CD4-positive, alpha-beta memory T cell (primary cell): ENCODE measurements around the gene PLD5. TPM values are rescaled to one million over a fixed set of nuclear protein-coding genes. Genes with fewer than 3 reads are reported as not detected.
"Not testable (repeated sequence)": the region's sequence is repeated elsewhere in the genome, so short reads cannot be mapped to it uniquely, and the experiment has no call there.

Source experiments
- CTCF ChIA-PET: fragments of 350-600 bp; sonication (Branson Sonifier 250); formaldehyde crosslinking; loops from one replicate; lab custom pipeline; 2021; ENCODE audit warnings: inconsistent platforms; ENCODE audit not compliant: partially characterized antibody; lab: Charles Lee
- POLR2A ChIA-PET: fragments of 350-600 bp; sonication (Branson Sonifier 250); formaldehyde crosslinking; loops from one replicate; lab custom pipeline; 2021; ENCODE audit not compliant: partially characterized antibody; lab: Charles Lee
- DNase-seq, 5 donors: peaks; one replicate each; pipeline versions ENCODE4 v3.0.0 to v3.0.0-alpha.2; 2020 to 2022; ENCODE audit warnings: mixed read lengths in 1 of 5
- H3K27ac ChIP-seq: one replicate; pipeline ENCODE4 v1.7.0; 2013; ENCODE audit warnings: low read depth, low read length
- H3K27me3 ChIP-seq: 2 replicates; pipeline ENCODE4 v1.7.0; 2013; ENCODE audit warnings: mild to moderate bottlenecking, low read length, moderate library complexity; ENCODE audit not compliant: insufficient read depth
- H3K36me3 ChIP-seq: 2 replicates; pipeline ENCODE4 v1.7.0; 2013; ENCODE audit warnings: mild to moderate bottlenecking, low read length, moderate library complexity; ENCODE audit not compliant: insufficient read depth
- H3K4me1 ChIP-seq: 2 replicates; pipeline ENCODE4 v1.7.0; 2013; ENCODE audit warnings: mild to moderate bottlenecking, low read length, moderate library complexity; ENCODE audit not compliant: insufficient read depth
- H3K4me3 ChIP-seq, 2 donors: one replicate each; pipeline ENCODE4 v1.7.0; 2013; ENCODE audit warnings: low read length in 2 of 2, mild to moderate bottlenecking in 1 of 2
- H3K9me3 ChIP-seq, 2 donors: one replicate each; pipeline ENCODE4 v1.7.0; 2013; ENCODE audit warnings: low read length in 2 of 2, control low read depth in 1 of 2; ENCODE audit not compliant: control insufficient read depth in 1 of 2
- H3K27ac Mint-ChIP-seq, 7 donors: one replicate each; pipeline ENCODE4 v1.8.0; 2020 to 2021; ENCODE audit warnings: mixed read lengths in 7 of 7, mild to moderate bottlenecking in 6 of 7, inconsistent platforms in 3 of 7, moderate library complexity in 3 of 7
- H3K27me3 Mint-ChIP-seq, 2 donors: one replicate each; pipeline ENCODE4 v1.8.0; 2020 to 2021; ENCODE audit warnings: mixed read lengths in 2 of 2
- H3K36me3 Mint-ChIP-seq, 2 donors: one replicate each; pipeline ENCODE4 v1.8.0; 2020 to 2021; ENCODE audit warnings: mixed read lengths in 2 of 2, inconsistent platforms in 1 of 2, mild to moderate bottlenecking in 1 of 2
- H3K4me1 Mint-ChIP-seq, 4 donors: one replicate each; pipeline ENCODE4 v1.8.0; 2020 to 2021; ENCODE audit warnings: mixed read lengths in 4 of 4, mild to moderate bottlenecking in 1 of 4
- H3K4me3 Mint-ChIP-seq, 8 donors: one replicate each; pipeline ENCODE4 v1.8.0; 2020 to 2021; ENCODE audit warnings: mixed read lengths in 8 of 8, mild to moderate bottlenecking in 7 of 8, moderate library complexity in 6 of 8, inconsistent platforms in 3 of 8
- H3K9me3 Mint-ChIP-seq, 8 donors: one replicate each; pipeline ENCODE4 v1.8.0; 2020 to 2021; ENCODE audit warnings: mixed read lengths in 8 of 8, mild to moderate bottlenecking in 5 of 8, inconsistent platforms in 3 of 8, moderate library complexity in 1 of 8
- intact Hi-C: fragments of 100-400 bp; cut with micrococcal nuclease; formaldehyde crosslinking; loops from one replicate; pipeline ENCODE4 v1.15.1; 2023
- polyA plus RNA-seq, 2 donors: library from polyadenylated mRNA; unstranded; fragments of 300-500 nt; fragmentation: Illumina TruSeq; gene quantifications; one replicate each; pipeline ENCODE4 v1.2.3, GENCODE V29; 2021
- total RNA-seq, 2 experiments: library from RNA; stranded (reverse); gene quantifications; one replicate each; pipeline ENCODE4 v1.2.3, GENCODE V29; 2021

PLD5 gene
- total and polyA plus RNA-seq, 4 experiments from 2014 or later: not detected

GRCh38 chr1:242097283-242097682 lies 427.2 kb downstream of the PLD5 start:
- H3K9me3 ChIP-seq, H3K27ac Mint-ChIP-seq, H3K4me3 ChIP-seq, intact Hi-C loops, H3K36me3 ChIP-seq, H3K27ac ChIP-seq, H3K36me3 Mint-ChIP-seq, H3K27me3 ChIP-seq, H3K4me3 Mint-ChIP-seq, DNase-seq, H3K9me3 Mint-ChIP-seq, H3K4me1 ChIP-seq, CTCF ChIA-PET, H3K27me3 Mint-ChIP-seq, H3K4me1 Mint-ChIP-seq, POLR2A ChIA-PET: not testable (repeated sequence)

- Mint-ChIP-seq H3K4me1 (no peaks in the 10 kb centered on the region), H3K36me3 (no peaks in the 10 kb centered on the region), H3K27me3 (no peaks in the 10 kb centered on the region), H3K27ac (no peak overlapping the region), H3K4me3 (no peak overlapping the region), H3K9me3 (no peaks in the 10 kb centered on the region)
- ChIA-PET CTCF (no interaction called here), POLR2A (no interaction called here)
- no peaks in the 10 kb centered on the region for H3K9me3 ChIP-seq
- intact Hi-C loops: no loop called here
- H3K4me3 ChIP-seq: no peak overlapping the region
- no peaks in the 10 kb centered on the region for H3K4me1 ChIP-seq
- H3K27ac ChIP-seq: no peak overlapping the region
- DNase-seq: no peak
- no peaks in the 10 kb centered on the region for H3K27me3 ChIP-seq
- no peaks in the 10 kb centered on the region for H3K36me3 ChIP-seq
These were observed 431.4 kb downstream of the PLD5 start for GRCh38 chr1:242093116-242093515.

- ChIA-PET CTCF (no interaction called here), POLR2A (no interaction called here)
- Histone ChIP-seq H3K27me3 (no peaks in the 10 kb centered on the region), H3K4me1 (no peaks in the 10 kb centered on the region), H3K27ac (no peak overlapping the region), H3K4me3 (no peak overlapping the region), H3K36me3 (no peaks in the 10 kb centered on the region), H3K9me3 (no peaks in the 10 kb centered on the region)
- Mint-ChIP-seq H3K27me3 (peaks cover 0 to 2% of the 10 kb centered on the region in 2 donors), H3K27ac (no peak overlapping the region), H3K36me3 (no peaks in the 10 kb centered on the region), H3K4me1 (no peaks in the 10 kb centered on the region), H3K9me3 (peaks cover 0 to 1% (median 0%) of the 10 kb centered on the region in 8 donors), H3K4me3 (no peak overlapping the region)
- DNase-seq: no peak
- intact Hi-C loops: no loop called here
These were observed 434.6 kb downstream of the PLD5 start for GRCh38 chr1:242089911-242090310.

- intact Hi-C loops: no loop called here
- Mint-ChIP-seq H3K36me3 (no peaks in the 10 kb centered on the region), H3K27me3 (peaks cover 0 to 2% of the 10 kb centered on the region in 2 donors), H3K4me3 (no peak overlapping the region), H3K27ac (no peak overlapping the region), H3K9me3 (peaks cover 0 to 1% (median 0%) of the 10 kb centered on the region in 8 donors), H3K4me1 (no peaks in the 10 kb centered on the region)
- Histone ChIP-seq H3K27ac (no peak overlapping the region), H3K27me3 (no peaks in the 10 kb centered on the region), H3K36me3 (no peaks in the 10 kb centered on the region), H3K4me3 (no peak overlapping the region), H3K4me1 (no peaks in the 10 kb centered on the region), H3K9me3 (no peaks in the 10 kb centered on the region)
- POLR2A ChIA-PET: no interaction called here
- no peak for DNase-seq
- CTCF ChIA-PET: no interaction called here
These were observed 435.6 kb downstream of the PLD5 start for GRCh38 chr1:242088875-242089274.

GRCh38 chr1:242086706-242087105 lies 437.8 kb downstream of the PLD5 start:
- Mint-ChIP-seq H3K4me3 (no peak overlapping the region), H3K27me3 (peaks cover 2 to 5% of the 10 kb centered on the region in 2 donors), H3K4me1 (no peaks in the 10 kb centered on the region), H3K9me3 (peaks cover 0 to 1% (median 0%) of the 10 kb centered on the region in 8 donors), H3K36me3 (no peaks in the 10 kb centered on the region), H3K27ac (no peak overlapping the region)
- Histone ChIP-seq H3K36me3 (no peaks in the 10 kb centered on the region), H3K9me3 (no peaks in the 10 kb centered on the region), H3K4me3 (no peak overlapping the region), H3K4me1 (no peaks in the 10 kb centered on the region), H3K27me3 (no peaks in the 10 kb centered on the region), H3K27ac (no peak overlapping the region)
- intact Hi-C loops: no loop called here
- POLR2A ChIA-PET: no interaction called here
- CTCF ChIA-PET: no interaction called here
- no peak for DNase-seq

DNA sequence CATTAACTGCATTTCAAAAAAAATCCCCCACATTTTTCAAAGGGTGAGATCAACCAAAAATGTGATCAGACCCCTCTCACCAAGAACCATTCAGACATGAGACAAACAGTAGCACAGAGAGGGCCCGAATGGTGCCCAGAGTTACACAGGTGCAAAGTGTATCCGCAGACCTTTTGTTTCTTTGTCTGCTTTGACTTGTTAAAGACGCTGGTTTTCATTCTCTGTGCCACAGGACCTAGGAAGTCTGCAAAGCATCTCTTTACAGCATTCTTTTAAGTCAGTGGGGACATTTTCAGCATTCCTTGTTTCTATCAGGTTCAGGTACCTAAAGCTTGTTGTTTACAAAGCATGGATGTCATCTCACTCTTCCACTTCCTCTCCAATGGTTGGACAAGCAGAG lies 438.4 kb downstream of the PLD5 start:
- Histone ChIP-seq H3K4me3 (no peak overlapping the region), H3K36me3 (no peaks in the 10 kb centered on the region), H3K27me3 (no peaks in the 10 kb centered on the region), H3K9me3 (no peaks in the 10 kb centered on the region), H3K27ac (no peak overlapping the region), H3K4me1 (no peaks in the 10 kb centered on the region)
- ChIA-PET POLR2A (no interaction called here), CTCF (no interaction called here)
- Mint-ChIP-seq H3K27ac (no peak overlapping the region), H3K27me3 (peaks cover 2 to 5% of the 10 kb centered on the region in 2 donors), H3K9me3 (peaks cover 0 to 1% (median 0%) of the 10 kb centered on the region in 8 donors), H3K36me3 (no peaks in the 10 kb centered on the region), H3K4me3 (no peak overlapping the region), H3K4me1 (no peaks in the 10 kb centered on the region)
- DNase-seq: no peak
- intact Hi-C loops: no loop called here

DNA sequence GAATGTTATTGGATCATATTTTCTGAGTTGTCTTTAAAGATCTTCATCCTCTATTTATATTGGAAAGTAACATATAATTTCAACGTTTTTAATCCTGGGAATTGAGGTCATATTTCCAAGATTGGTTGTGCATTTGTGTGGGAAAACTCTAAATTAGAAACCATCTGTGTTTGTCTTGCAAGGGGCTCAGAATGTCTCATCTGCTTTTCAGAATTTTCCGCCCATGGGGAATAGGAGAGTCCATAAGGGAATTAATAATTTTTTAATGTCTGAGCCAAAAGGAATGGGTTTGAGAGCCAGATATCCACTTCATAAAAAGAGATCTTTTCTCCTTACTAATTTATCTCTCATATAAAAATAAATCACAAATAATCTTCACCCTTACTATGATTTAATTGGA lies 440.8 kb downstream of the PLD5 start:
- no peaks in the 10 kb centered on the region for H3K9me3 ChIP-seq
- H3K4me1 ChIP-seq: no peaks in the 10 kb centered on the region
- DNase-seq: no peak
- no peak overlapping the region for H3K4me3 Mint-ChIP-seq
- ChIA-PET POLR2A (no interaction called here), CTCF (interaction anchor here (0.5 kb wide), 1 partner anchor 472 kb away, joined by 3 read pairs; no protein-coding TSS in a partner anchor)
- H3K4me3 ChIP-seq: no peak overlapping the region
- H3K9me3 Mint-ChIP-seq: peaks cover 0 to 2% (median 0%) of the 10 kb centered on the region in 8 donors
- no peak overlapping the region for H3K27ac ChIP-seq
- peaks cover 2 to 5% of the 10 kb centered on the region in 2 donors for H3K27me3 Mint-ChIP-seq
- H3K27me3 ChIP-seq: no peaks in the 10 kb centered on the region
- H3K27ac Mint-ChIP-seq: peak overlapping the region in 1 of 7 donors; percentile 38
- H3K4me1 Mint-ChIP-seq: no peaks in the 10 kb centered on the region
- intact Hi-C loops: no loop called here
- H3K36me3 ChIP-seq: no peaks in the 10 kb centered on the region
- no peaks in the 10 kb centered on the region for H3K36me3 Mint-ChIP-seq

- ChIA-PET POLR2A (no interaction called here), CTCF (no interaction called here)
- intact Hi-C loops: no loop called here
These were observed 443.1 kb downstream of the PLD5 start for GRCh38 chr1:242081446-242081845.

More at GRCh38 chr1:242081446-242081845, 443.1 kb downstream of the PLD5 start:
- H3K27me3 ChIP-seq: no peaks in the 10 kb centered on the region
- no peaks in the 10 kb centered on the region for H3K4me1 ChIP-seq
- Mint-ChIP-seq H3K4me1 (no peaks in the 10 kb centered on the region), H3K9me3 (peaks cover 0 to 2% (median 0%) of the 10 kb centered on the region in 8 donors), H3K27me3 (peaks cover 2 to 4% of the 10 kb centered on the region in 2 donors), H3K27ac (no peak overlapping the region), H3K36me3 (no peaks in the 10 kb centered on the region), H3K4me3 (no peak overlapping the region)
- H3K4me3 ChIP-seq: no peak overlapping the region
- H3K27ac ChIP-seq: no peak overlapping the region
- H3K36me3 ChIP-seq: no peaks in the 10 kb centered on the region
- DNase-seq: no peak
- H3K9me3 ChIP-seq: no peaks in the 10 kb centered on the region
